GM12891 (cell line): ENCODE measurements around the gene UNCX.

Experiments
- POLR2AphosphoS5 ChIP-seq: IDR thresholded peaks from 2 replicates; pipeline ENCODE4 v1.6.1; 2011; ENCODE audit warnings: low read depth, low read length, control low read depth
- TAF1 ChIP-seq: IDR thresholded peaks from 2 replicates; pipeline ENCODE4 v1.6.1; 2011; ENCODE audit warnings: low read depth, low read length, control low read depth

GRCh38 chr7:1234881-1235500 lies 2.3 kb downstream of the UNCX start:
- TF ChIP-seq POLR2AphosphoS5 (no peak), TAF1 (no peak)
